K562 (cell line): ENCODE results near the gene FAM83D. TPM values are rescaled to one million over a fixed set of nuclear protein-coding genes. Genes with fewer than 3 reads are reported as not detected.

Experiments
- CHD1 ChIP-seq: fragments of 200-600 bp; sonication (generic); IDR thresholded peaks from one replicate; pipeline ENCODE4 v1.6.1; 2012; ENCODE audit warnings: mild to moderate bottlenecking, moderate library complexity, low read length, inconsistent platforms
- CREB5 ChIP-seq: fragments of 250-450 bp; sonication (Bioruptor Pico); IDR thresholded peaks from 2 replicates; pipeline ENCODE4 v1.5.0; 2020; ENCODE audit warnings: mild to moderate bottlenecking
- FOXA1 ChIP-seq: fragments of 450-650 bp; IDR thresholded peaks from 2 replicates; pipeline ENCODE4 v1.6.1; 2016; ENCODE audit warnings: mild to moderate bottlenecking, borderline replicate concordance
- FOXK1 ChIP-seq: sonication (generic); formaldehyde crosslinking; IDR thresholded peaks from 2 replicates; pipeline ENCODE4 v1.8.0; 2022; ENCODE audit warnings: missing genetic modification reagents, mild to moderate bottlenecking, borderline replicate concordance
- HOMEZ ChIP-seq: fragments of 250-450 bp; sonication (Bioruptor Pico); IDR thresholded peaks from 2 replicates; pipeline ENCODE4 v1.4.0; 2020; ENCODE audit warnings: mild to moderate bottlenecking, moderate library complexity
- POLR2A ChIP-seq: fragments of 450-650 bp; conservative IDR thresholded peaks from 2 replicates; pipeline ENCODE4 v1.6.1; 2016
- PPARD ChIP-seq: fragments of 250-450 bp; sonication (Bioruptor Pico); IDR thresholded peaks from 2 replicates; pipeline ENCODE4 v1.8.0; 2022; ENCODE audit warnings: inconsistent platforms, mild to moderate bottlenecking, moderate library complexity
- PRPF4 ChIP-seq: fragments of 200-400 bp; formaldehyde crosslinking; IDR thresholded peaks from one replicate; pipeline ENCODE4 v1.6.1; 2017; ENCODE audit warnings: low read length, low read depth, mild to moderate bottlenecking; ENCODE audit not compliant: insufficient read depth, poor library complexity, severe bottlenecking
- RBM14 ChIP-seq: fragments of 200-400 bp; formaldehyde crosslinking; IDR thresholded peaks from 2 replicates; pipeline ENCODE4 v1.6.1; 2018; ENCODE audit warnings: low read depth, mild to moderate bottlenecking, low read length, moderate library complexity, borderline replicate concordance; ENCODE audit not compliant: insufficient read depth
- RBM22 ChIP-seq: fragments of 200-400 bp; formaldehyde crosslinking; IDR thresholded peaks from 2 replicates; pipeline ENCODE4 v1.6.1; 2018; ENCODE audit warnings: low read length, low read depth; ENCODE audit not compliant: poor library complexity, severe bottlenecking
- RCOR1 ChIP-seq, 2 experiments: IDR thresholded peaks; 2 replicates each; pipeline ENCODE4 v1.6.1; 2012; ENCODE audit warnings: low read depth in 2 of 2, low read length in 2 of 2, borderline replicate concordance in 1 of 2, improper control_type of control experiment in 1 of 2
- SMARCE1 ChIP-seq: fragments of 450-650 bp; IDR thresholded peaks from 2 replicates; pipeline ENCODE4 v1.7.1; 2016; ENCODE audit warnings: mild to moderate bottlenecking
- XRCC3 ChIP-seq: fragments of 450-650 bp; IDR thresholded peaks from 2 replicates; pipeline ENCODE4 v1.6.1; 2017; ENCODE audit warnings: mild to moderate bottlenecking, moderate library complexity
- ZFP91 ChIP-seq: sonication (generic); formaldehyde crosslinking; IDR thresholded peaks from 2 replicates; pipeline ENCODE4 v1.8.0; 2022; ENCODE audit warnings: mild to moderate bottlenecking, missing genetic modification reagents
- ZNF146 ChIP-seq: IDR thresholded peaks from one replicate; pipeline ENCODE4 v1.6.1; 2018; ENCODE audit warnings: missing compliant biosample characterization; ENCODE audit not compliant: unreplicated experiment
- ZNF217 ChIP-seq: sonication (generic); formaldehyde crosslinking; IDR thresholded peaks from 2 replicates; pipeline ENCODE4 v1.8.0; 2022; ENCODE audit warnings: mild to moderate bottlenecking, missing genetic modification reagents
- ZNF316 ChIP-seq: fragments of 450-650 bp; IDR thresholded peaks from 2 replicates; pipeline ENCODE4 v1.6.1; 2016
- ZNF77 ChIP-seq: fragments of 250-450 bp; sonication (Bioruptor Pico); IDR thresholded peaks from 2 replicates; pipeline ENCODE4 v1.5.0; 2020
- polyA plus RNA-seq, 8 experiments: library from polyadenylated mRNA; depleted of rRNA in 4 of 8; stranded (reverse) in 5 of 8; unstranded in 3 of 8; fragments of >200 nt; fragmentation: Nextera tagmentation in 2 of 8; fragmentation: Illumina TruSeq in 1 of 8; extraction: Ambion mirVana in 2 of 8; extraction: Trizol in 1 of 8; gene quantifications; 2 replicates each; pipeline versions ENCODE4 v1.2.1 to v1.2.3, GENCODE V29; 2011 to 2014; ENCODE audit warnings: inconsistent platforms in 1 of 8, missing spikeins in 1 of 8
- total RNA-seq, 7 experiments: library from RNA; depleted of rRNA in 6 of 7; stranded (reverse); fragments of >200 nt in 6 of 7; fragmentation: Illumina TruSeq in 2 of 7; extraction: Trizol in 2 of 7; gene quantifications; 2 replicates each; pipeline versions ENCODE4 v1.2.1 to v1.2.3, GENCODE V29; 2011 to 2021; ENCODE audit warnings: low replicate concordance in 1 of 7
- TF ChIP-seq, protein P1 (sequence below): fragments of 250-450 bp; sonication (Bioruptor Pico); IDR thresholded peaks from 2 replicates; pipeline ENCODE4 v1.5.0; 2020; ENCODE audit warnings: mild to moderate bottlenecking, borderline replicate concordance
- TF ChIP-seq, protein P2 (sequence below): fragments of 250-450 bp; sonication (Bioruptor Pico); IDR thresholded peaks from 2 replicates; pipeline ENCODE4 v1.5.0; 2021
- TF ChIP-seq, protein P3 (sequence below): fragments of 450-650 bp; IDR thresholded peaks from 2 replicates; pipeline ENCODE4 v1.6.1; 2016

FAM83D gene
- total and polyA plus RNA-seq, 9 of the 15 experiments (the other 6 are each of a cell fraction or from before 2014, with no cell fraction given), result 8.2 to 66.1 (median 43.5) TPM

DNA sequence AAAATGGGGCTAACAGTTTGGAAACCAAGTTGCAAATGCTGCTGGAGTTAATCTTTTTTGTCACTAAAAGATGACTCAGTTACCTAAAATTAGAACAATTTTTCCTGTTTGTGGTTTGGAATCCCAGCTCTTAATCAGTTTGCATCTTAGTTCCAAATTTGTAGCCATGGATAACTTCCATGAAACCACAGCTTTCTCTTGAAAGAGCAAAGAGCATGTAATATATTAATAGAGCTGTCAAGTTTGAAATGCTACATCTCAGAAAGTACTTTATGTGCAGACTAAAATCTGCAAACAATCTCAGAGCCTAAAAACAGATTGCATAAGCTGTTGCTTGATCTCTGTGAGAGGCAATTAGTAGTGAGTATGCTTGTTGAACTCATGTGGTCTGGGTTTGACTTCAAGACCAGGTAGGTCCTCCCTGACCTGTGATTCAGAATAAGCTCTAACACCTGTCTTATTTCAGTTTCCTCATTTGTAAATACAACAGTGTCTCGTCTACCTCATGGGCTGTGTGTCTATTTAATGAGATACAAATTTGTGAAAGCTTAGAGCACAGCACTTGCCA, 59.5 kb downstream of the FAM83D start (continued):
- TF ChIP-seq CREB5 (CRISPR knock-in tag) (no peak), XRCC3 (no peak), FOXA1 (no peak), ZNF217 (no peak), RCOR1 (IDR thresholded peaks at IDR 0.05; ENCODE audit: borderline replicate concordance in 1 of 2, low read depth in 2 of 2, low read length in 2 of 2) (peak in 1 of 2 experiments; percentile 16; a peak in 1 of 4 replicates), RBM22 (no peak), ZNF146 (CRISPR knock-in tag) (no peak), PPARD (no peak), ZNF316 (no peak), SMARCE1 (no peak), PRPF4 (no peak), POLR2A (no peak), ZNF77 (no peak), ZFP91 (CRISPR knock-in tag) (no peak), FOXK1 (no peak), HOMEZ (CRISPR knock-in tag) (no peak), RBM14 (no peak), CHD1 (no peak)
- TF ChIP-seq, protein P1, sequence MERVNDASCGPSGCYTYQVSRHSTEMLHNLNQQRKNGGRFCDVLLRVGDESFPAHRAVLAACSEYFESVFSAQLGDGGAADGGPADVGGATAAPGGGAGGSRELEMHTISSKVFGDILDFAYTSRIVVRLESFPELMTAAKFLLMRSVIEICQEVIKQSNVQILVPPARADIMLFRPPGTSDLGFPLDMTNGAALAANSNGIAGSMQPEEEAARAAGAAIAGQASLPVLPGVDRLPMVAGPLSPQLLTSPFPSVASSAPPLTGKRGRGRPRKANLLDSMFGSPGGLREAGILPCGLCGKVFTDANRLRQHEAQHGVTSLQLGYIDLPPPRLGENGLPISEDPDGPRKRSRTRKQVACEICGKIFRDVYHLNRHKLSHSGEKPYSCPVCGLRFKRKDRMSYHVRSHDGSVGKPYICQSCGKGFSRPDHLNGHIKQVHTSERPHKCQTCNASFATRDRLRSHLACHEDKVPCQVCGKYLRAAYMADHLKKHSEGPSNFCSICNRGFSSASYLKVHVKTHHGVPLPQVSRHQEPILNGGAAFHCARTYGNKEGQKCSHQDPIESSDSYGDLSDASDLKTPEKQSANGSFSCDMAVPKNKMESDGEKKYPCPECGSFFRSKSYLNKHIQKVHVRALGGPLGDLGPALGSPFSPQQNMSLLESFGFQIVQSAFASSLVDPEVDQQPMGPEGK (CRISPR knock-in tag), result no peak
- TF ChIP-seq, protein P2, sequence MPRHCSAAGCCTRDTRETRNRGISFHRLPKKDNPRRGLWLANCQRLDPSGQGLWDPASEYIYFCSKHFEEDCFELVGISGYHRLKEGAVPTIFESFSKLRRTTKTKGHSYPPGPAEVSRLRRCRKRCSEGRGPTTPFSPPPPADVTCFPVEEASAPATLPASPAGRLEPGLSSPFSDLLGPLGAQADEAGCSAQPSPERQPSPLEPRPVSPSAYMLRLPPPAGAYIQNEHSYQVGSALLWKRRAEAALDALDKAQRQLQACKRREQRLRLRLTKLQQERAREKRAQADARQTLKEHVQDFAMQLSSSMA, result no peak
- TF ChIP-seq, protein P3, sequence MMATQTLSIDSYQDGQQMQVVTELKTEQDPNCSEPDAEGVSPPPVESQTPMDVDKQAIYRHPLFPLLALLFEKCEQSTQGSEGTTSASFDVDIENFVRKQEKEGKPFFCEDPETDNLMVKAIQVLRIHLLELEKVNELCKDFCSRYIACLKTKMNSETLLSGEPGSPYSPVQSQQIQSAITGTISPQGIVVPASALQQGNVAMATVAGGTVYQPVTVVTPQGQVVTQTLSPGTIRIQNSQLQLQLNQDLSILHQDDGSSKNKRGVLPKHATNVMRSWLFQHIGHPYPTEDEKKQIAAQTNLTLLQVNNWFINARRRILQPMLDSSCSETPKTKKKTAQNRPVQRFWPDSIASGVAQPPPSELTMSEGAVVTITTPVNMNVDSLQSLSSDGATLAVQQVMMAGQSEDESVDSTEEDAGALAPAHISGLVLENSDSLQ, result 0 out of 2 replicates have a peak, but pooled peaks have one; percentile 8
